ENCODE results near the gene MRPL39. TPM values are rescaled to one million over a fixed set of nuclear protein-coding genes. Genes with fewer than 3 reads are reported as not detected.

MRPL39 gene
- 16.5 TPM for total RNA-seq (2013)
- polyA plus RNA-seq (10 to 100 TPM in 2 of 3 donors, 1 to 10 TPM in 1; 5.1 to 22.3 (median 15.5) TPM), polyA minus RNA-seq (5.0 and 5.7 TPM in 2 replicates), total RNA-seq (2.3 to 8.1 (median 5.2) reads per million in 11 experiments)

- Histone ChIP-seq H3K9ac (ENCODE audit: insufficient read depth, low read length, poor library complexity, severe bottlenecking) (peak within 1 kb of the TSS; percentile 79), H3K4me2 (replicated peaks; ENCODE audit: extremely low read depth, low read length, poor library complexity, severe bottlenecking) (peak within 1 kb of the TSS; percentile 77), H3K27ac (ENCODE audit: low read depth in 1 of 2, low read length in 2 of 2) (peak within 1 kb of the TSS; percentile 66 to 82), H3K4me1 (ENCODE audit: control insufficient read depth in 1 of 2, insufficient read depth in 2 of 2, low read length in 2 of 2) (peaks cover 16 to 23% of the 10 kb centered on the region in 2 donors), H3K4me3 (replicated peaks in 1 of 3; ENCODE audit: low read depth in 2 of 3, low read length in 3 of 3) (peak within 1 kb of the TSS; percentile 61 to 90 (median 86)), H3K36me3 (replicated peaks in 1 of 2; ENCODE audit: control insufficient read depth in 1 of 2, insufficient read depth in 2 of 2, low read length in 2 of 2) (peaks cover 12 to 25% of the 10 kb centered on the region in 2 donors), H3K27me3 (ENCODE audit: control insufficient read depth in 2 of 2, insufficient read depth in 2 of 2, low read length in 2 of 2) (no peaks in the 10 kb centered on the region), H3K9me3 (replicated peaks in 1 of 2; ENCODE audit: control insufficient read depth in 1 of 2, insufficient read depth in 1 of 2, low read length in 2 of 2) (no peaks in the 10 kb centered on the region), H4K20me1 (ENCODE audit: insufficient read depth, low read length) (no peaks in the 10 kb centered on the region), H3K79me2 (ENCODE audit: insufficient read depth, low read length) (peaks cover 19% of the 10 kb centered on the region), H2AFZ (ENCODE audit: insufficient read depth, low read depth, low read length, poor library complexity, severe bottlenecking) (peak within 1 kb of the TSS; percentile 95)
- Mint-ChIP-seq H3K27ac (peak within 1 kb of the TSS; percentile 92 to 99 (median 96)), H3K27me3 (ENCODE audit: low read depth in 3 of 3) (peaks cover 0 to 2% (median 0%) of the 10 kb centered on the region in 3 donors), H3K36me3 (peaks cover 18 to 23% of the 10 kb centered on the region in 2 donors), H3K4me3 (peak within 1 kb of the TSS; percentile 100), H3K9me3 (no peaks in the 10 kb centered on the region), H3K4me1 (peaks cover 21% of the 10 kb centered on the region)
- TF ChIP-seq, protein P1, sequence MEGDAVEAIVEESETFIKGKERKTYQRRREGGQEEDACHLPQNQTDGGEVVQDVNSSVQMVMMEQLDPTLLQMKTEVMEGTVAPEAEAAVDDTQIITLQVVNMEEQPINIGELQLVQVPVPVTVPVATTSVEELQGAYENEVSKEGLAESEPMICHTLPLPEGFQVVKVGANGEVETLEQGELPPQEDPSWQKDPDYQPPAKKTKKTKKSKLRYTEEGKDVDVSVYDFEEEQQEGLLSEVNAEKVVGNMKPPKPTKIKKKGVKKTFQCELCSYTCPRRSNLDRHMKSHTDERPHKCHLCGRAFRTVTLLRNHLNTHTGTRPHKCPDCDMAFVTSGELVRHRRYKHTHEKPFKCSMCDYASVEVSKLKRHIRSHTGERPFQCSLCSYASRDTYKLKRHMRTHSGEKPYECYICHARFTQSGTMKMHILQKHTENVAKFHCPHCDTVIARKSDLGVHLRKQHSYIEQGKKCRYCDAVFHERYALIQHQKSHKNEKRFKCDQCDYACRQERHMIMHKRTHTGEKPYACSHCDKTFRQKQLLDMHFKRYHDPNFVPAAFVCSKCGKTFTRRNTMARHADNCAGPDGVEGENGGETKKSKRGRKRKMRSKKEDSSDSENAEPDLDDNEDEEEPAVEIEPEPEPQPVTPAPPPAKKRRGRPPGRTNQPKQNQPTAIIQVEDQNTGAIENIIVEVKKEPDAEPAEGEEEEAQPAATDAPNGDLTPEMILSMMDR (IDR thresholded peaks at IDR 0.05): no peak
- intact Hi-C loops (cut with micrococcal nuclease): loop anchor here (2.0 to 5.0 kb wide), 3 partner anchors 101 to 1110 kb away; no protein-coding TSS in a partner anchor
- WGBS (ENCODE audit: insufficient coverage): under 1% methylated on average over 54 of the region's 71 CpGs
- DNase-seq: peak; percentile 60 to 75 (median 72)
Measured at GRCh38 chr21:25607151-25608043, at the start of gene MRPL39. MRPL39 (minus strand) TSS chr21:25607481; CDS start chr21:25607475, 6 bp downstream.

GRCh38 chr21:25656412-25656811 lies 49.1 kb upstream of the MRPL39 start:
- Mint-ChIP-seq H3K4me1 (no peaks in the 10 kb centered on the region), H3K9me3 (peaks cover 0 to 9% (median 3%) of the 10 kb centered on the region in 7 donors), H3K4me3 (no peak overlapping the region), H3K27ac (no peak overlapping the region), H3K36me3 (no peaks in the 10 kb centered on the region), H3K27me3 (ENCODE audit: low read depth in 3 of 3) (peaks cover 0 to 1% (median 0%) of the 10 kb centered on the region in 3 donors)
- WGBS (ENCODE audit: insufficient coverage): no CpG with 5 or more reads among the region's 2 CpGs
- no peak overlapping the region for H3K9ac ChIP-seq (ENCODE audit: insufficient read depth, low read length, poor library complexity, severe bottlenecking)
- H3K4me2 ChIP-seq (replicated peaks; ENCODE audit: extremely low read depth, low read length, poor library complexity, severe bottlenecking): no peak overlapping the region
- H3K27ac ChIP-seq (ENCODE audit: low read depth in 1 of 2, low read length in 2 of 2): no peak overlapping the region
- H4K20me1 ChIP-seq (ENCODE audit: insufficient read depth, low read length): no peaks in the 10 kb centered on the region
- H3K9me3 ChIP-seq (replicated peaks in 1 of 2; ENCODE audit: control insufficient read depth in 1 of 2, insufficient read depth in 1 of 2, low read length in 2 of 2): no peaks in the 10 kb centered on the region
- DNase-seq: no peak
- H3K36me3 ChIP-seq (replicated peaks in 1 of 2; ENCODE audit: control insufficient read depth in 1 of 2, insufficient read depth in 2 of 2, low read length in 2 of 2): no peaks in the 10 kb centered on the region
- intact Hi-C loops (cut with micrococcal nuclease): no loop called here
- H3K4me3 ChIP-seq (replicated peaks in 1 of 3; ENCODE audit: low read depth in 2 of 3, low read length in 3 of 3): no peak overlapping the region
- TF ChIP-seq, protein P1 (IDR thresholded peaks at IDR 0.05): no peak
- no peak overlapping the region for H2AFZ ChIP-seq (ENCODE audit: insufficient read depth, low read depth, low read length, poor library complexity, severe bottlenecking)
- H3K79me2 ChIP-seq (ENCODE audit: insufficient read depth, low read length): no peaks in the 10 kb centered on the region
- no peaks in the 10 kb centered on the region for H3K4me1 ChIP-seq (ENCODE audit: control insufficient read depth in 1 of 2, insufficient read depth in 2 of 2, low read length in 2 of 2)
- no peaks in the 10 kb centered on the region for H3K27me3 ChIP-seq (ENCODE audit: control insufficient read depth in 2 of 2, insufficient read depth in 2 of 2, low read length in 2 of 2)
